Measurements from ENCODE around the gene LRRC55.

The LRRC55 gene, protein sequence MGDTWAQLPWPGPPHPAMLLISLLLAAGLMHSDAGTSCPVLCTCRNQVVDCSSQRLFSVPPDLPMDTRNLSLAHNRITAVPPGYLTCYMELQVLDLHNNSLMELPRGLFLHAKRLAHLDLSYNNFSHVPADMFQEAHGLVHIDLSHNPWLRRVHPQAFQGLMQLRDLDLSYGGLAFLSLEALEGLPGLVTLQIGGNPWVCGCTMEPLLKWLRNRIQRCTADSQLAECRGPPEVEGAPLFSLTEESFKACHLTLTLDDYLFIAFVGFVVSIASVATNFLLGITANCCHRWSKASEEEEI

DNA sequence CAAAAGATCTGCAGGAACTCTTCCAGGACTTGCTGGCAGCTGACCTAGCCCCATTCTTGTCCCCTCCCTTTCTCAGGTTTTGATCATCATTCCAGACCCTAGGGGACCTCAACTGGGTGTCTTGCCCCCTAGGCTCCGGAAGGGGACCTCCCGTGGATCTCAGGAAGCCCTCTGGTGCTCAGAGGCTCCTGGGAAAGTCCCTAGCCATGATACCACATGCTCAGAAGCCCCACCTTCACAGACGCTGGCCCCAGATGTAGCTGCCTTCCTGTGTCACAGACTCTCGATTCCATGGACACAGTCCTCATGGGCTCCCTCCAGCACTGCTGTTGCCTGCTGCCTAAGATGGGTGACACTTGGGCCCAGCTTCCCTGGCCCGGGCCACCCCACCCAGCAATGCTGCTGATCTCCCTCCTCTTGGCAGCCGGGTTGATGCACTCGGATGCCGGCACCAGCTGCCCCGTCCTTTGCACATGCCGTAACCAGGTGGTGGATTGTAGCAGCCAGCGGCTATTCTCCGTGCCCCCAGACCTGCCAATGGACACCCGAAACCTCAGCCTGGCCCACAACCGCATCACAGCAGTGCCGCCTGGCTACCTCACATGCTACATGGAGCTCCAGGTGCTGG is at the start of gene LRRC55:
LRRC55 (plus strand) TSS at position 276 of the 628 bp plus-strand sequence; CDS start at position 346, 70 bp downstream.
- H3K4me3 ChIP-seq (ENCODE audit: low read depth, low read length) = no peak within 1 kb of the TSS
- no peak for DNase-seq (ENCODE audit: low read depth)

DNA sequence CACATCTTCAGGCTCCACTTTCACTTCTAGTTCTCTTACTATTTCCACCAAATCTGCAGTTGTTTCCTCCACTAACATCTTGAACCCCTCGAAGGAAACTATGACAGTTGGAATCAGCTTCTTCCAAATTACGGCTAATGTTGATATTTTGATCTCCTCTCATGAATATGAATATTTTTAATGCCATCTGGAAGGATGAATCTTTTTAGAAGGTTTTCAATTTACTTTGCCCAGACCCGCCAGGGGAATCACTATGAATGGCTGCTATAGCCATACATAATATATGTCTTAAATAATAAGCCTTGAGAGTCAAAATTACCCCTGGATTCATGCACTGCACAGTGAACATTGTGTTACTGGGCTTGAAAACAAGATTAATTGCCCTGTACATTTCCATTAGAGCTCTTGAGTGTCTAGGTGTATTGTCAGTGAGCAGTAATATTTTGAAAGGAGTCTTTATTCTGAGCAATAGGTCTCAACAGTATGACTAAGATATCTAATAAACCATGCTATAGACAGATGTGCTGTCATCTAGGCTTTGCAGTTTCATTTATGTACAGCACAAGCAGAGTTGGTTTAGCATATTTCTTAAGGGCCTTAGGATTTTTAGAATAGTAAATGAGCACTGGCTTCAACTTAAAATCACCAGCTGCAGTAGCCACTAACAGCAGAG is 48.3 kb upstream of the LRRC55 start:
- no peak overlapping the region for H3K4me3 ChIP-seq (ENCODE audit: low read depth, low read length)
- DNase-seq (ENCODE audit: low read depth) = no peak

- H3K4me3 ChIP-seq (ENCODE audit: low read depth, low read length) = no peak overlapping the region
- DNase-seq (ENCODE audit: low read depth) = no peak
Measured at GRCh38 chr11:57134284-57134683, 47.5 kb upstream of the LRRC55 start.

DNA sequence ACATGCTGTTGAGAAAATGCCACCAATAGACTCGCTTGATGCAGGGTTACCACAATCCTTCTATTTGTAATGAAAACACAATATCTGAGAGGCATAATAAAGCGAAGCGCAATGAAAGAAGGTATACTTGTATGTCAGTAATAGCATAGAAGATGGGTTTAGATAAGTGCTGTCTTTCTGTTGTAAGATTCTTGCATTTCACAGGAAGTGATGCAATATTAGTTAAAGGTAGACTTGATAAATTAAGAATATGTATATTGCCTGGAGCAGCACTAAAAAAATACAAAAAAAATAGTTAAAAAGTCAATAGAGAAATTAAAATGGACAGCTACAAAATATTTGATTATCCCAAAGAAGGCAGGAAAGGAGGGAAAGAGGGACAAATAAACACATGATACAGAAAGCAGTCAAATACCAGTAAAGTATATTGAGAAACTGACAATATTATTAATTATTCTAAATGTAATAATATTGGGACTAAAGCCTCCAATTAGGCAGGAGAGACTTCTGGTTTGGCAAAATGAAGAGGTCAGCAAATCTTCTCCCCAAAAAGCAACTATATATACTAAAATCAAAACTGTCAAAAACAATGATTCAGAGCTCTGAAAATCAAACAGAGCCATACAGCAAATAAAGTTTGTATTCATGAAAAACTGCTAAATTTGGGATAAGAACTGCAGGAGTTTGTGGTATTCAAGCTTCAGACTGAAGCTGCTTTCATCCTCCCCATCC is 46.6 kb upstream of the LRRC55 start:
- no peak overlapping the region for H3K4me3 ChIP-seq (ENCODE audit: low read depth, low read length)
- DNase-seq (ENCODE audit: low read depth) = no peak

DNA sequence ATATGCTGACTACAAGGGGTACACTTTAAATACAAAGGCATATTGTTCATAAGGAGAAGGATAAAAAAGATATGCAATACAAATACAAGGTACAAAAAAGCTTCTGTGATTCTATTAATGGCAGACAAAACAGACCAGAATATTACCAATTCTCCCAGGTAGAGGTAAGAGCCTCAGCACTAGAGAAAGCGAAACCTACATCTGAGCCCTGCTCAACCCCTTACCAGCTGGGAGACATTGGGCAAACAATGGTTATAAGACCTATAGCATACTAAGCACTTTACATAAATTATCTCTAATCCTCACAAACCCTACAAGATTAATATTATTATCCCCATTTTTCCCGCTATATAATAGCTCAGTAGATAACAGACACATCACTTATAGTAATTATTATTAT is 41.2 kb upstream of the LRRC55 start:
- no peak for DNase-seq (ENCODE audit: low read depth)

GRCh38 chr11:57143459-57143858 is 38.3 kb upstream of the LRRC55 start:
- no peak for DNase-seq (ENCODE audit: low read depth)
- no peak overlapping the region for H3K4me3 ChIP-seq (ENCODE audit: low read depth, low read length)

More for the DNA sequence above, 41.2 kb upstream of the LRRC55 start:
- no peak overlapping the region for H3K4me3 ChIP-seq (ENCODE audit: low read depth, low read length)

DNA sequence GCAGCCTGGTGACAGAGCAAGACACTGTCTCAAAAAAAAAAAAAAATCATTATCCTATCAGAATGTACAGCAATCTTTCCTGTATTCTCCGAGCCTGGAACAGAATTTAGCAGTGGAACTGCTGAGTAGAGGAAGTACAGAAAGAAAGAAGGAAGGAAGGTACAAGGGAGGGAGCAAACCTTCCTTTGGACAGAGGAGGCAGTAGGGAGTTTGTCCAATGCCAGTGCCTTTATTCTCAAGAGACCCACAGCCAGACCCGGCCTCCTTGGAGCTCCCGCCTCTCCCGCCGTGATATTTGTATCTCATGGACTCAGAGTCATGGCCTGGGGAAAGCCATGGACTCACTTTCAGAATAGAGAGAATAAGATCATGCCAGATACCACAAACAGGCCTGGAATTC is 37.7 kb upstream of the LRRC55 start:
- no peak for DNase-seq (ENCODE audit: low read depth)
- H3K4me3 ChIP-seq (ENCODE audit: low read depth, low read length) = no peak overlapping the region

- H3K4me3 ChIP-seq (ENCODE audit: low read depth, low read length) = no peak overlapping the region
- DNase-seq (ENCODE audit: low read depth) = no peak
Measured at GRCh38 chr11:57144531-57145320, 37.0 kb upstream of the LRRC55 start.

DNA sequence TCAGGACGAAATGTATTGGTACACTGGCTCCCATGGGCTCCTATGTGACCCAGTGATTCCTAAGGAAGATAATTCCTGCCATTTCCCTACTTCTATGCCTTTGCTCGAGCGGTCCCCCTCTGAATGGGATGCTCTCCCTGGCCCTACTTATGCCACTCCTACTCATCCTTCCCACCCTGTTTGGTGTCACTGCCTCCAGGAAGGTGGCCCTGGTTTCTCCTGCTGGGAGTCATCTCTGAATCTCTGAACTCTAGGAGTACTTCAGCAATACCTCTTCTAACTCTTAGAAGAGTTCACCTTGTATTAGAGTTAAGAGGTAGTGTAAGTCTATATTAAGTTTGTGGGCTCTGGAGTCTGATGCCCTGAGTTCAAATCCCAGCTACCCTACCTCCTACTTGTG is 35.5 kb upstream of the LRRC55 start:
- no peak for DNase-seq (ENCODE audit: low read depth)
- no peak overlapping the region for H3K4me3 ChIP-seq (ENCODE audit: low read depth, low read length)

GRCh38 chr11:57148621-57149020 is 33.1 kb upstream of the LRRC55 start:
- no peak overlapping the region for H3K4me3 ChIP-seq (ENCODE audit: low read depth, low read length)
- DNase-seq (ENCODE audit: low read depth) = no peak

- H3K4me3 ChIP-seq (ENCODE audit: low read depth, low read length) = no peak overlapping the region
- DNase-seq (ENCODE audit: low read depth) = no peak
Measured at GRCh38 chr11:57150454-57150917, 31.3 kb upstream of the LRRC55 start.

DNA sequence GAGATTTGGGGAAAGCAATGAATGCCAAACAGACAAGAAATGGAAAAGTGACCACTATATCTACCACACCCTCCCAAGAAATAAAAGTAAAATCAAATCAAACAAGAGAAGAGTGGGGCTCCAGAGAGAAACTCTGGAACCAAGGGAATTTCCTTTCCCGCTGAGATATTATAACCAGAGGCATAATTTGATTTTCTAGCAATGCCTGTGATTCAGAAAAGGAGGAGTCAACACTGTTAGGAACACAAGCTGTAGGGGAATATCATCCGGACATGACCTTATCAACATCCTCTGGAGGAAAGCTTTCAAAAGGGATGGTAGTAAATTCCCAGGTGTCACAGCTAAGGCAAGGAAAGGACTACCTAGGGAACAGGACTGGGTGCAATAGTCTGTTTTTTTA is 29.6 kb upstream of the LRRC55 start:
- no peak for DNase-seq (ENCODE audit: low read depth)
- H3K4me3 ChIP-seq (ENCODE audit: low read depth, low read length) = no peak overlapping the region

- no peak overlapping the region for H3K4me3 ChIP-seq (ENCODE audit: low read depth, low read length)
- no peak for DNase-seq (ENCODE audit: low read depth)
Measured at GRCh38 chr11:57153448-57153847, 28.3 kb upstream of the LRRC55 start.

DNA sequence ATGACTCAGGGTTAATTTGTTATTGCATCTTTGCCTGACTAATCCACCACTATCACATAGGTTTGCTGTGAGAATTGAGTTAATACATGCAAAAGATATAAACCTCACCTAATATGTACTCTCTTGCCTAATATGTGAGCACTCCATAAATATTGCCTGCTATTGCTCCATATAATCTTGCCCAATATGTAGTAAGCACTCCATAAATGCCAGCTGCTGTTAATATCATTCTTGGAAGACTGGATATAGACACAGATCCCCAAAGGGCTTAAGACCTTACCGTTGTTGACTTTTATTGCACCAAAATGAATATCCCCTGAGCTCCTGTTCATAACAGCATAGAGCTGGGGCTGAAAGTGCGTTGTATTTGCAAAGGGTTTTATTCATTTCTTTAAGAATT is 27.0 kb upstream of the LRRC55 start:
- H3K4me3 ChIP-seq (ENCODE audit: low read depth, low read length) = no peak overlapping the region
- DNase-seq (ENCODE audit: low read depth) = no peak

DNA sequence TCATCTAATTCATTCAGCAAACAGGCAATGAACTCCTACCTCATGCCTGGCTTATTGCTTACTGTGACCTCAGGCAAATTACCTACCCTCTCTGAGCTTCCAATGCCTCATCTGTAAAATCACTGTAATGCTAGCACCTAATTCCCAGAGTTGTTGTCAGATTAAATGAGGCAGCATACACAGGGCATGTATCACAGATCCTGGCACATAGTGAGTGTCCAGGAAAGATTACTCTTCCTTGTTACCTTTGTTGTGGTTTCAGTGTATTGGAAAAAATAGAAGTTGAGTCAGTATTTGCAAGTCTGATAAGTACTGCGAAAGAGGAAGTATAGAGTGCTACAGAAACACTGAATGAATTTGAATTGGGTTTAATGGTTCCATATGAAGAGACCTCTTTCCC is 26.4 kb upstream of the LRRC55 start:
- no peak for DNase-seq (ENCODE audit: low read depth)
- no peak overlapping the region for H3K4me3 ChIP-seq (ENCODE audit: low read depth, low read length)

- DNase-seq (ENCODE audit: low read depth) = no peak
- no peak overlapping the region for H3K4me3 ChIP-seq (ENCODE audit: low read depth, low read length)
Measured at GRCh38 chr11:57155838-57156607, 25.7 kb upstream of the LRRC55 start.

- no peak overlapping the region for H3K4me3 ChIP-seq (ENCODE audit: low read depth, low read length)
- DNase-seq (ENCODE audit: low read depth) = no peak
Measured at GRCh38 chr11:57156928-57157327, 24.8 kb upstream of the LRRC55 start.

- no peak for DNase-seq (ENCODE audit: low read depth)
Measured at GRCh38 chr11:57157624-57158023, 24.1 kb upstream of the LRRC55 start.

DNA sequence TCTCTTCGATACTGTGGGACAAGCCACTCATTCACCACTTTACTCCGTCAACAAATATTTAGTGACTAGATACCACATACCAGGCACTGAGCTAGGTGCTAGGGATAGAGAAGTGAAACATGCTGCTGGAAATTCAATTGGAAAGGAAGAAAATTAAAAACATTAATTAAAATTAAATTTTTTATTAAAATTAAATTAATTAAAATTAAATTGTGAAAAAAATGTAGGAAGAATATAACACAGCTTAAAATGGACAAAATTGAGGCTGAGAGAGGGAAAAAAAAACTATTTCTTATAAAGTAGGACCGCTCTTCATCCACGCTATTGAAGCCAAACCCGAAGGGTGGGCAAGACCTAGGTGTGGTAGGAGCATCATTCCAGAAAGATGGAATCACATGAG is 23.6 kb upstream of the LRRC55 start:
- no peak overlapping the region for H3K4me3 ChIP-seq (ENCODE audit: low read depth, low read length)
- no peak for DNase-seq (ENCODE audit: low read depth)

More at GRCh38 chr11:57157624-57158023, 24.1 kb upstream of the LRRC55 start:
- H3K4me3 ChIP-seq (ENCODE audit: low read depth, low read length) = no peak overlapping the region

All from skeletal muscle cell (primary cell).